Dendritic cell treated with granulocyte-macrophage colony-stimulating factor and Interleukin-4, amounts not matched to agents 40 ng/mL and 50 ng/mL, for 4 days (primary cell): ENCODE results near the gene CAT.

Experiments
- H3K27ac Mint-ChIP-seq: one replicate; pipeline ENCODE4 v1.8.0; 2022; ENCODE audit warnings: mild to moderate bottlenecking, mixed read lengths
- H3K27me3 Mint-ChIP-seq: one replicate; pipeline ENCODE4 v1.8.0; 2022; ENCODE audit warnings: mild to moderate bottlenecking, mixed read lengths
- H3K36me3 Mint-ChIP-seq: one replicate; pipeline ENCODE4 v1.8.0; 2022; ENCODE audit warnings: low read depth, mixed read lengths
- H3K4me1 Mint-ChIP-seq: one replicate; pipeline ENCODE4 v1.8.0; 2022; ENCODE audit warnings: low read depth, mixed read lengths
- H3K4me3 Mint-ChIP-seq: one replicate; pipeline ENCODE4 v1.8.0; 2022; ENCODE audit warnings: mild to moderate bottlenecking, moderate library complexity, mixed read lengths
- H3K9me3 Mint-ChIP-seq: one replicate; pipeline ENCODE4 v1.8.0; 2022; ENCODE audit warnings: mixed read lengths
- intact Hi-C: fragments of 100-400 bp; cut with micrococcal nuclease; formaldehyde crosslinking; loops from one replicate; pipeline ENCODE4 v1.15.0; 2022

CAT gene

DNA sequence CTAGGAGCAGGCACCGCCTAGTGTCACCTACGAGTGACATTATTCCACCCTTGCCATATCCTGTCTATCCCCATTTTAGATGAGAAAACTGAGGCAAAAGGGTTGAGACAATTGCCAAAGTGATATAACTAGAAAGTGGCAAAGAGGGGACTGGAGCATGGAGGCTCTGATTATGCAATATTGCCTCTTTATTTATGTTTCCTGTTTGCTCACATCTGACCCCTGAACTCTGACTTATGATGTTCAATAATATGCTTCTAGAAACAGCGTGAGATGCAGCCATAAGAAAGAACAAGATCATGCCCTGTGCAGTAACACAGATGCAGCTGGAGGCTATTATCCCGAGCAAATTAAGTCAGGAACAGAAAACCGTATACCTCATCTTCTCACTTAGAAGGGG is 67.1 kb downstream of the CAT start:
- Mint-ChIP-seq H3K4me1 (peaks cover 54% of the 10 kb centered on the region), H3K36me3 (no peaks in the 10 kb centered on the region), H3K27ac (no peak overlapping the region), H3K27me3 (no peaks in the 10 kb centered on the region), H3K4me3 (no peak overlapping the region), H3K9me3 (no peaks in the 10 kb centered on the region)
- intact Hi-C loops = no loop called here

DNA sequence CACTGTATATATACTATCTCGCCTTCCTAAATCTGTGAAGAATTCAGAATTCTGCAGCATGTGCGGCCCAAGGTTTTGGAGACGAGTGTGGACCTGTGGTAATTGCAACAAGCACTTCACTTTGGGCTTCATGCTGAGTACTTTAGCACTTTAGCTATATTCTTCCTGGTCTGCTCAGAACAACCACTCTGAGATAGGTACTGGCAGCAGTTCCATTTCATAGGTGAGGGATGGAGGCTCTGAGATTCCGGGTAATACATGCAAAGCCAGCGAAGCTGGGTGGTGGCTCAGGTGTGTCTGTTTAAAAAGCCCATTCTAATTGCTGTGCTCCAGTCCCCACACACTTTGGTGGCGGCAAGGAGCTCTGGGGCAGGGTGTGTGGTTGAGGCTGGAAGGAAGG is 68.4 kb downstream of the CAT start:
- intact Hi-C loops = no loop called here
- peaks cover 54% of the 10 kb centered on the region for H3K4me1 Mint-ChIP-seq
- H3K36me3 Mint-ChIP-seq = no peaks in the 10 kb centered on the region
- H3K27ac Mint-ChIP-seq = no peak overlapping the region
- no peaks in the 10 kb centered on the region for H3K27me3 Mint-ChIP-seq
- H3K9me3 Mint-ChIP-seq = no peaks in the 10 kb centered on the region
- H3K4me3 Mint-ChIP-seq = no peak overlapping the region

DNA sequence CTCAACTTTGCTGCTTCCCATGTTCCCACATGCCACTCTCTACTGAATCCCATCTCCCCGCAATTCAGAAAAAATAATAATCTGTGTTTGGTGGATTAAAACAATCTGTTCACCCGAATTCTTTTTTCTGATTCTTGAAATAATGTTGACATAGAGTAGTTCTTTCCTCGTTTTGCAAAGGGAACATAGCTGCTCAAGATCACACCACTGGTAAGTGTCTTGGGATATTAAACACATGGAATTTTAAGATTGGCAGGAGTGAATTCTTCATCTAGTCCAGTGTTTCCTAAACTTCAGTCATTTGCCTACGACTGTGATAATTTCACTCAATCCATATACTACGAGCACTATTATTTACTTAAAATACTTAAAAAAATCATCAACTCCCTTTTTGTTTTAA is 68.9 kb downstream of the CAT start:
- no peaks in the 10 kb centered on the region for H3K36me3 Mint-ChIP-seq
- H3K27me3 Mint-ChIP-seq = no peaks in the 10 kb centered on the region
- intact Hi-C loops = no loop called here
- H3K4me1 Mint-ChIP-seq = peaks cover 54% of the 10 kb centered on the region
- H3K27ac Mint-ChIP-seq = no peak overlapping the region
- no peak overlapping the region for H3K4me3 Mint-ChIP-seq
- no peaks in the 10 kb centered on the region for H3K9me3 Mint-ChIP-seq

DNA sequence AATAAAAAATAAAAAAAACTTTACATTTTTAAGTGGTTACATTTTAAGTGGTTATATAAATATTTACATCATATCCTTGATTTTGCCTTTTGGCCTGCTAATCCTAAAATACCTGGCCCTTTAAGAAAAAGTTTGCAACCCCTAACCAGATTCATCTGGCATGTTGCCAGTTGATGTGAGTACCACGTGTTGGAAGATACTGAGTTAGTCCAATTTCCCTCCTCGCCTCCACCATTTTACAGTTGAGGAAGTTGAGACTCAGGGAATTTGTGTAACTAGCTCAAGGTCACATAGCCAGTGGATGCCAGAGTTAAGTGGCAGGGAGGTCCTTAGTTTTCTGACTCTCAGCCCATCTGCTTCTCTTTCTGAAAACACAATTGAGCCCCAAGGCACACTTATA is 69.8 kb downstream of the CAT start:
- Mint-ChIP-seq H3K4me1 (peaks cover 57% of the 10 kb centered on the region), H3K4me3 (no peak overlapping the region)
- intact Hi-C loops = no loop called here

DNA sequence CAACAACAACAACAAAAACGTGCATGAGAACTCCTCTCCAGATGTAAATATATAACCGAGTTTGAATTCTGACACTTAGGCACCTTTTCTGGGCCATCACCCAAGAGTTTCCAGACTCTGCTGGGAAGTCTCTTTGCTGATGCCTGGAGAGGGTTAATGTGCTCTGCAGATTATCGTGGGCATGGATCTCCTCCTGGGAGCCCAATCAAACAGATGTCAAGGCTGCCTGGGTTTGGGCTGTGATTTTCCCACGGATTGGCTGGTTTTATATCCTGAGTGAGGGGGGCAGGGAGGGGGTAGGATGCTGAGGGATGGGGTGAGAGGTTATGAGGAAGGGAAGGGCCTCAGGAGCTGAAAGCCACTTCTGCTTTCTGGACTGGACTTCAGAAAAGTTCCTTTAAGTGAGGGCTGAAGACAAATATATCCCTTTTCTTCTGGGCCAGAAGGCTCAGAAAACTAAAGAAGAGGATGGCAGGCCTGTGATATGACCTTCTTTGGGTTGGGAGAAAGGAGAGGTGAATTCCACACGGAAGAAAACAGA is 70.7 kb downstream of the CAT start:
- Mint-ChIP-seq H3K36me3 (no peaks in the 10 kb centered on the region), H3K27me3 (no peaks in the 10 kb centered on the region), H3K4me3 (no peak overlapping the region), H3K4me1 (peaks cover 59% of the 10 kb centered on the region), H3K27ac (peak overlapping the region; percentile 67), H3K9me3 (no peaks in the 10 kb centered on the region)
- intact Hi-C loops = no loop called here

More for the DNA sequence above, 69.8 kb downstream of the CAT start:
- no peaks in the 10 kb centered on the region for H3K36me3 Mint-ChIP-seq
- no peaks in the 10 kb centered on the region for H3K9me3 Mint-ChIP-seq
- H3K27me3 Mint-ChIP-seq = no peaks in the 10 kb centered on the region
- H3K27ac Mint-ChIP-seq = peak overlapping the region; percentile 67

DNA sequence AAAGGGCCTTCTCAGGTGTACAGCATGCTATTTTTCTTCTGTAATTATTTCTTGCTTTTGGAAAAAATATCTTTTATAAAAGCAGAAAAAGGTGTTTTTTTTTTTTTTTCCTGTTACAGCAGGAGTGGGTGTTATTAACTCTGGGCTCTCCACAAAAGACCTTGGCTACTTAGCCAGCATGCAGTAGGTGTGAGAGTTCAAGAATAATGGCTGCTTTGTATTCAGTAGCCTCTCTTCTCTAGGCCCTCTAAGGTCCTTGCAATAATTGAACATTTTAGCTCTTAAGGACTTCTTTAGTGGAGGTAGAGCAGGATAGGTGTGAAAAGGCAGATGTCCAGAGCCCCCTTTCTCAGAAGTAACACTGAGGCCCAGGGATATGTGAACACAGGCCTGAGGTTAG is 71.5 kb downstream of the CAT start:
- Mint-ChIP-seq H3K4me1 (peaks cover 67% of the 10 kb centered on the region), H3K4me3 (no peak overlapping the region), H3K36me3 (no peaks in the 10 kb centered on the region), H3K27ac (no peak overlapping the region), H3K27me3 (no peaks in the 10 kb centered on the region), H3K9me3 (no peaks in the 10 kb centered on the region)
- intact Hi-C loops = loop anchor here (5.0 kb wide), 1 partner anchor 382 kb away; no protein-coding TSS in a partner anchor

DNA sequence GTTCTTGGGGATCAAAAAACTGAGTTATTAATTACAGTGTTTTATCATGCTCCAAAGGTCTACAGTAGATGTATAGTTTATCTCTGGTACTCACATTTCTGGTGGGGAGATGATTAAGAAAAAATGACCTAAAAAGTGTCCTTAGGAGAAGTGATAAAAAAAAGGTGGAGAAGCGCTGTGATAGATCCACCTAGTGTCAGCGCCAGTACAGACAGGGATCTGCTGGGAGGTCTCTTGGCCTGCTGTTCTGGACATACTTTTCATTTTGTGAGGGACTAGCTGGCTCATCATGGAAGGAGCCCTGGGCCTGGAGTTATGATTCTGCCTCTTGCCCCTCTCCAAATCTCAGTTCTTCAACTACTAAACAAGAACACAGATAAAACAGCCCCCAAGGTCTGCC is 71.9 kb downstream of the CAT start:
- intact Hi-C loops = loop anchor here (5.0 kb wide), 1 partner anchor 382 kb away; no protein-coding TSS in a partner anchor
- Mint-ChIP-seq H3K27ac (peak overlapping the region; percentile 55), H3K9me3 (no peaks in the 10 kb centered on the region), H3K27me3 (no peaks in the 10 kb centered on the region), H3K4me1 (peaks cover 67% of the 10 kb centered on the region), H3K4me3 (no peak overlapping the region), H3K36me3 (no peaks in the 10 kb centered on the region)

DNA sequence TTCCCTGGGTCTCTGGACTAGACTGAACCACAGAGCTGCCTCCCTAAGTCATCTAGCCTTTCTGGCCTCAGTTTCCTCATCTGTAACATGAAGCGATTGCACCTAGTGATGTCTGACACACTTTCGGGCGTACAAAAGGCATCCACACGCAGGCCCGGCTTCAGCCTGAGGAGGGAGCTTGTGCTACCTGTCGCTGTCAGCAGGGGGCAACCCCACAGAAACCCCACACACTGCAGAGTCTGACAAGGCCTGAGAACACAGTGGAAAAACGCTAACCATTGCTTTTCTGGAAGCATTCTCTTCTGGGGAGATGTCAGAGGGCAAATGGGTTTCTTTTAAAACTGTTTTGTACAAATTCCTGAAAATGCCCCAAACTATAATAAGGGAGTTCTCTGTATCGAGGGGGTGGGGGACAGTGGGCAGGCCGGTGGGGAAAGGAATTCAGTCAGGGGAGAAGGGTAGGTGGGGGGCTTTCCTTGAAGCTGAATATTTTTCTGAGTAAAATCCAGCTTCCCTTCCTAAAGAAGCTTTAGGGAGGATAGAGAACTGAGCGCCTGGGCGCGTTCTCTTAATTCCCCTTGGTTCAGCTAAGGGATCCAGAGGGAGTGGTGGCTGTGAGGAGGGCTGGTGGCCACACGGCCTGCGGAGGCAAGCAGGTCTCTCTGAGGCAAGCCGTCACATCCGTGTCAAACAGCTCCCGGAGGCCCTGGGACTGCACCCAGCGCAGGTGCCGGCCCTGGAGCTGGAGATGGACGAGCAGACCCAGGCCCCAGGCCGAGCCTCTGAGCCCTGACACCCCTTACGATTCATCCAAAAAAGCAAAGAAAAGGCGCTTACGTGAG is 74.3 kb downstream of the CAT start:
- Mint-ChIP-seq H3K27me3 (peaks cover 2% of the 10 kb centered on the region), H3K36me3 (no peaks in the 10 kb centered on the region), H3K9me3 (no peaks in the 10 kb centered on the region), H3K4me1 (peaks cover 67% of the 10 kb centered on the region), H3K27ac (no peak overlapping the region), H3K4me3 (no peak overlapping the region)
- intact Hi-C loops = loop anchor here (5.0 kb wide), 1 partner anchor 379 kb away; no protein-coding TSS in a partner anchor

DNA sequence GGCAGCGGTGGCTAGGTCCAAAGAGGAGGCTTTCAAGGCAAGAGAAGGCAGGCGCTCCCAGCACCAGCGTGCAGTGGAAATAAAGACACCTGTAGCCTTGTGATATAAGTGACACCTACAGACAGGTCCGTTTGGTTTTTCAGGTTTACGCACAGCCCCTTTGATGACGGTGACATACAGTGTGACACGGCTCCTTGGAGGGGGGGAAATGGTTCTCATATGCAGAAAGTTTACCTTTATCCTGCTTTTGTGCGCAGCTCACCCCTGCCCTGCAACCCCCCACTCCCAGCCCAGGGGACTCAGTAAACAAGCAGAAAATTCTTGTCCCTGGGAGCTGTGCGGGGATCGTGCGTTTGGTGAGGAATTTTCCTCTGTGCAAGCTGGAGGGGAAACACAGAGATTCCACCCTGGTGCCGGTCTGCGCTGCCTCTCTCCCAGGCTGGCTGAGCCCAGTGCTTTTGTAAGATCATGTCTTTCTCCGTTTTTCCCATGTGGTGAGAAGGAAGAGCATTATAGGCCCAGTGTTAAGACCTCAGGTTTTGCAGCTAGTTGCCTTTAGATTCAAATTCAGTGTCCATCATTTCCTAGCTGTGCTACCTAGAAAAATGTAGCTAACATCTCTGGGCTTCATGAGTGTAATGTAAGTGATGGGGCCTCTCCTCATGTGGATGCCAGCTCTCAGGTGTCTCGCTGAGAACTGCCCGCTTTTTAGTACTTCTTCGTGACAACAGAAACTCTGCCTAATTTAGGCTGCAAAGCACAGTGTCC is 75.1 kb downstream of the CAT start, which contains the start of gene ELF5:
TSS of gene ELF5 (minus strand) at position 113 of the 768 bp plus-strand sequence. CDS start 8,045 bp downstream, outside the sequence.
- Mint-ChIP-seq H3K9me3 (no peaks in the 10 kb centered on the region), H3K27me3 (peaks cover 3% of the 10 kb centered on the region), H3K4me3 (no peak within 1 kb of the TSS), H3K4me1 (peaks cover 63% of the 10 kb centered on the region), H3K36me3 (no peaks in the 10 kb centered on the region), H3K27ac (no peak within 1 kb of the TSS)
- intact Hi-C loops = loop anchor here (5.0 kb wide), 1 partner anchor 378 kb away; no protein-coding TSS in a partner anchor

DNA sequence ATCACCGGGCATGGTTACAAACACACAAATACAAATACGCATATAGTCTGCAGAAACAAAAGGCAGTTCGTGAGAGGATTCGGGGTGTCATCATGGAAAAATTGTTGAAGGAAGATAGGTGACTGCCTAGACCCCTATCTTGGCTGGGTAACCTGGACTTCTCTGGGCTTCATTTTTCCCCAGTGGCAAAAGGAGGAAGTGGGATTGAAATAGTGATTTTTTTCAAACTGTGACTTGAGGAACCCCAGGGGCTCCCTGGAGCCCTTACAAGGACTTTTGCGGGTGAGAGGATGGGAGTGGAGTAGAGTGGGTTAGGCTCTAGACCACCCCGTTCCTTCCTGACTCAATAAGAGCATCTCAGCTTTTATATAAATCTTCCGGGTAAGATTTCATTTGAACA is 75.9 kb downstream of the CAT start:
- no peaks in the 10 kb centered on the region for H3K36me3 Mint-ChIP-seq
- no peaks in the 10 kb centered on the region for H3K9me3 Mint-ChIP-seq
- intact Hi-C loops = loop anchor here (5.0 kb wide), 1 partner anchor 378 kb away; no protein-coding TSS in a partner anchor
- no peak overlapping the region for H3K27ac Mint-ChIP-seq
- peaks cover 7% of the 10 kb centered on the region for H3K27me3 Mint-ChIP-seq
- H3K4me3 Mint-ChIP-seq = no peak overlapping the region
- H3K4me1 Mint-ChIP-seq = peaks cover 55% of the 10 kb centered on the region

DNA sequence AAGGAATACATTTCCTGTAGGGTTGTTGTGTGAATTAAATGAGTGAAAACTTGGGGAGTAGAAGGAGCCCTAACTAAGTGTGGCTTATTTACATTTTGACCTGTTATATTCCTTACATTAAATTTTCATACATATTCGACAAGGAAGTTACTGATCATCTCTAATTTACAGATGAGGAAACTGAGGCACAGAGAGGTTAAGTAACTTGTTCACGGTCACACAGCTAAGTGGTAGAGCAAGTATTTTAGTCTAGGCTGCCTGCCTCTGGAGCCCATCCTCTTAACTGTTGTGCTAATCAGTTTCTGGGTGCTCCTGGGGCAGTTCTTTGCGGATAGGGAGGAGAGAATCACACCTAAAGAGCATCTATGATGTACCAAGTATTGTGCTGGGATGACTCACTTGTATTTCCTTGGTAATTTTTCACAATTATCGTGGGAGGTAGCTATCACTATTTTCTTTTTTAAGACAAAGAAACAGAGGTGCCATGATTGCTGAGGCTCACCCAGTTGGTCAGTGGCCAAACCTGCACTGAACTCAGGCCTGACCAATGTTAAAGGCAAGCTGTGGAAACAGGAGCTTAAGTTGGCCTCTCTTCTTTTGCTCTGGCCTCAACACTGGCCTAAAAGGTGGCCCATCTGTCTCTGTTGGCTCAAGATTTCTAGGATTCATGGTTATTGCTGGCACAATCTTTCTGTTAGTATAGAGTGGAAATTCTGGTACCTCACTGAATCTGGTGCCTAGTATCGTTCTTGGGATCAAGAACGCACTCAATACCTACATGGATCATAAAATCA is 77.7 kb downstream of the CAT start:
- peaks cover 7% of the 10 kb centered on the region for H3K27me3 Mint-ChIP-seq
- intact Hi-C loops = no loop called here
- no peak overlapping the region for H3K27ac Mint-ChIP-seq
- no peaks in the 10 kb centered on the region for H3K9me3 Mint-ChIP-seq
- H3K4me3 Mint-ChIP-seq = no peak overlapping the region
- H3K4me1 Mint-ChIP-seq = peaks cover 37% of the 10 kb centered on the region
- H3K36me3 Mint-ChIP-seq = no peaks in the 10 kb centered on the region

DNA sequence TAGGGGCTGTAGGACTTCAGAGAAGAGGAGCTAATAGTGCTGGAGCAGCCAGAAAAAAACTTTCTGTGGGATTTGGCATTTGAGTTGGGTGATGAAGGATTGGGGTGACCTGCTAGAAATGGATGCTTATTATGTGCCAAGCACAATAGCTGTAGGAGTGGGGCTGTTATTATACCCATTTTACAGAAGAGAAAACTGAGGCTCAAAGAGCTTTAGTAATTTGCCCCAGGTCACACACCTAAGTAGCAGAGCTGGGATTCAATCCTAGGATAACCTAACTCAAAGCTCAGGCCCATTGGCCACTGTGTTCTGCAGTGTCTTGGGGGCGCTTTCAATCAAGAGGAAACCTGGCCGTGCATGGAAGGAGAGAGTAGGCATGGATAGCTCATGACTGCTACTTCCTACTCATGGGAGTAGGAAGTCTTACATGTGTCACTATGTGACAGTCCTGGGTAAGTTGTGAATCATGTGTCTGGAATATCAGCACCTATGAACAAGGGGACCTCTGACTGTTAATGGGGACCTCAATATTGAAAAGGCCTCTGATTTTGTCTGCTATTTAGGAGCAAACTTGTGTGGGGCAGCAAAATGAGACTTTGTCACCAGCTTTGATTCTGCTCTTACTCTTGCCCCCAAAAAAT is 81.0 kb downstream of the CAT start:
- intact Hi-C loops = no loop called here
- peaks cover 5% of the 10 kb centered on the region for H3K4me1 Mint-ChIP-seq
- H3K4me3 Mint-ChIP-seq = no peak overlapping the region
- no peak overlapping the region for H3K27ac Mint-ChIP-seq
- peaks cover 9% of the 10 kb centered on the region for H3K27me3 Mint-ChIP-seq
- H3K36me3 Mint-ChIP-seq = no peaks in the 10 kb centered on the region
- no peaks in the 10 kb centered on the region for H3K9me3 Mint-ChIP-seq

DNA sequence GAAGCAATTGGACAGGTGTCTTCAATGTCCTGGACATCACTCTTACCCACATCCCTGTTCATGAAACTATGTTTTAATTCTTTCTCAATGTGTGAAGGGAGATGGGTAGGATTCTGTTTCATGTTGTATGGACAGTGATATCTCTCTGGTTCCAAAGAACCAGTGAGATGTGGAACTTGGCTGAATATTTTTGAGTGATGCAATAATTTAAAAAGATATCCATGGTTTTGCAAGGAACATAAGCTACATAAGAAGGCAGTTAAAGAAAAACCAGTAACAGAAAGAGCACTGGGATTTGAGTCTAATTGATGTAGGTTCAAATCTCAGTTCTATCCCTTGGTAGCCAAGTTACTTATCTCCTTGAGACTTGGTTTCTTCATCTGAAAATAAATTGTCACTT is 82.5 kb downstream of the CAT start:
- H3K4me3 Mint-ChIP-seq = no peak overlapping the region
- H3K9me3 Mint-ChIP-seq = no peaks in the 10 kb centered on the region
- H3K36me3 Mint-ChIP-seq = no peaks in the 10 kb centered on the region
- peaks cover 10% of the 10 kb centered on the region for H3K27me3 Mint-ChIP-seq
- intact Hi-C loops = no loop called here
- peaks cover 2% of the 10 kb centered on the region for H3K4me1 Mint-ChIP-seq
- no peak overlapping the region for H3K27ac Mint-ChIP-seq
